Caco-2 (cell line): Measurements from ENCODE around the gene LRP1-AS. TPM values are rescaled to one million over a fixed set of nuclear protein-coding genes. Genes with fewer than 3 reads are reported as not detected.

Experiments
- BruUV-seq: library from RNA; stranded (reverse); fragments of 400-500 nt; replicated peaks from 2 replicates; lab custom pipeline; 2021; lab: Mats Ljungman, UMichigan
- CTCF ChIA-PET: fragments of 300-600 bp; sonication (Branson Sonifier 250); formaldehyde crosslinking; loops from one replicate; lab custom pipeline; 2022; ENCODE audit warnings: antibody characterized with exemption; lab: Charles Lee
- POLR2A ChIA-PET: fragments of 300-600 bp; sonication (Branson Sonifier 250); formaldehyde crosslinking; loops from one replicate; lab custom pipeline; 2022; ENCODE audit warnings: antibody characterized with exemption; lab: Charles Lee
- DNase-seq, 2 experiments: peaks; one replicate each; pipeline versions ENCODE4 v3.0.0 to v3.0.0-alpha.2; 2020 to 2022
- H3K27me3 ChIP-seq: replicated peaks from 2 replicates; pipeline ENCODE4 v1.6.0; 2011; ENCODE audit warnings: low read length; ENCODE audit not compliant: control insufficient read depth, insufficient read depth
- H3K36me3 ChIP-seq: 2 replicates; pipeline ENCODE4 v1.5.1; 2011; ENCODE audit warnings: low read length; ENCODE audit not compliant: control insufficient read depth, insufficient read depth
- H3K4me1 ChIP-seq: fragments of 250-450 bp; sonication (Bioruptor Pico); 2 replicates; pipeline ENCODE4 v1.5.1; 2020; ENCODE audit warnings: mild to moderate bottlenecking
- H3K4me3 ChIP-seq: 2 replicates; pipeline ENCODE4 v1.5.1; 2011; ENCODE audit warnings: low read depth, mild to moderate bottlenecking, control low read depth, low read length
- H3K9me3 ChIP-seq: fragments of 250-450 bp; sonication (Bioruptor Pico); 2 replicates; pipeline ENCODE4 v1.5.1; 2020; ENCODE audit warnings: mild to moderate bottlenecking, moderate library complexity
- H3K27ac Mint-ChIP-seq: one replicate; pipeline ENCODE4 v1.8.0; 2022; ENCODE audit warnings: mixed read lengths; ENCODE audit not compliant: unreplicated experiment
- H3K27me3 Mint-ChIP-seq: one replicate; pipeline ENCODE4 v1.8.0; 2022; ENCODE audit warnings: mixed read lengths; ENCODE audit not compliant: insufficient read depth, unreplicated experiment
- H3K36me3 Mint-ChIP-seq: one replicate; pipeline ENCODE4 v1.8.0; 2022; ENCODE audit warnings: mild to moderate bottlenecking, mixed read lengths; ENCODE audit not compliant: insufficient read depth, unreplicated experiment
- H3K4me1 Mint-ChIP-seq: one replicate; pipeline ENCODE4 v1.8.0; 2022; ENCODE audit warnings: low read depth, mixed read lengths; ENCODE audit not compliant: unreplicated experiment
- H3K4me3 Mint-ChIP-seq: one replicate; pipeline ENCODE4 v1.8.0; 2022; ENCODE audit warnings: mild to moderate bottlenecking, moderate library complexity, mixed read lengths; ENCODE audit not compliant: unreplicated experiment
- H3K9me3 Mint-ChIP-seq: one replicate; pipeline ENCODE4 v1.8.0; 2022; ENCODE audit warnings: mixed read lengths; ENCODE audit not compliant: unreplicated experiment
- CTCF ChIP-seq, 2 experiments: fragments of 200-600 bp in 1 of 2; IDR thresholded peaks; 1 replicate in 1 of 2; 2 replicates in 1 of 2; pipeline versions ENCODE4 v1.5.1 to v1.8.0; 2011 to 2022; ENCODE audit warnings: antibody characterized with exemption in 1 of 2, control low read depth in 1 of 2, inconsistent platforms in 1 of 2, low read depth in 1 of 2, low read length in 1 of 2, mild to moderate bottlenecking in 1 of 2, moderate library complexity in 1 of 2; ENCODE audit not compliant: insufficient read depth in 1 of 2, severe bottlenecking in 1 of 2, unreplicated experiment in 1 of 2
- intact Hi-C: fragments of 100-400 bp; cut with micrococcal nuclease; formaldehyde crosslinking; loops from one replicate; pipeline ENCODE4 v1.10.0; 2022; ENCODE audit not compliant: unreplicated experiment
- microRNA-seq: library from miRNA; unstranded; fragments of <30 nt; microRNA quantifications from one replicate; pipeline ENCODE4 v1.2.0, GENCODE V29; 2022
- total RNA-seq: library from RNA; stranded (reverse); gene quantifications from 2 replicates; pipeline ENCODE4 v1.2.3, GENCODE V29; 2022

The LRP1-AS gene
- total RNA-seq, 1 experiment from 2014 or later, result not detected

GRCh38 chr12:57095440-57095839, 52.0 kb downstream of the LRP1-AS start:
- intact Hi-C loops, result no loop called here
- no peak for TF ChIP-seq CTCF (IDR thresholded peaks at IDR 0.05; ENCODE audit: insufficient read depth in 1 of 2, low read depth in 1 of 2, low read length in 1 of 2, severe bottlenecking in 1 of 2, unreplicated experiment in 1 of 2)
- BruUV-seq, result no TSS peak
- Histone ChIP-seq H3K27me3 (no peaks in the 10 kb centered on the region), H3K36me3 (peaks cover 9% of the 10 kb centered on the region), H3K4me1 (peaks cover 6% of the 10 kb centered on the region; the same call in 1 of the 2 replicates), H3K4me3 (no peak overlapping the region), H3K9me3 (no peaks in the 10 kb centered on the region)
- no peaks in the 10 kb centered on the region for H3K27me3 Mint-ChIP-seq
- CTCF ChIA-PET, result interaction anchor here (3.9 kb wide), 1 partner anchor 17 kb away, joined by 19 read pairs; the partner anchor contains the start of gene STAT6
- H3K9me3 Mint-ChIP-seq, result no peaks in the 10 kb centered on the region
- H3K36me3 Mint-ChIP-seq, result peaks cover 47% of the 10 kb centered on the region
- H3K27ac Mint-ChIP-seq, result no peak overlapping the region
- POLR2A ChIA-PET, result no interaction called here
- peaks cover 13% of the 10 kb centered on the region for H3K4me1 Mint-ChIP-seq
- no peak overlapping the region for H3K4me3 Mint-ChIP-seq
- DNase-seq, result no peak

Small RNA genes lying within 50 kb of the gene (microRNA-seq; reads per million reads assigned to microRNA genes)
- 7.6 reads per million, percentile 44 among the genes with 10 or more reads in this experiment for gene MIR1228

Other genes with a start within 250 kb of the LRP1-AS start
- not detected in 2 replicates for gene SDR9C7, start 213.2 kb downstream of the LRP1-AS start, total RNA-seq
- gene RDH16, start 190.0 kb downstream of the LRP1-AS start, total RNA-seq, result 0.39 and 0.53 TPM in 2 replicates
- 12.2 and 12.8 TPM in 2 replicates for gene ZBTB39, start 141.1 kb downstream of the LRP1-AS start, total RNA-seq
- 1.6 and 3.1 TPM in 2 replicates for gene TAC3, start 131.1 kb downstream of the LRP1-AS start, total RNA-seq
- gene MYO1A, start 97.5 kb downstream of the LRP1-AS start, total RNA-seq, result 9.3 and 11.9 TPM in 2 replicates
- gene NEMP1, start 68.8 kb downstream of the LRP1-AS start, total RNA-seq, result 38.3 and 40.1 TPM in 2 replicates
- gene NAB2, start 58.5 kb downstream of the LRP1-AS start, total RNA-seq, result 15.7 and 16.4 TPM in 2 replicates
- gene STAT6, start 36.3 kb downstream of the LRP1-AS start, total RNA-seq, result 44.2 and 49.5 TPM in 2 replicates
- gene LRP1, start 19.1 kb downstream of the LRP1-AS start, total RNA-seq, result 106 and 111 TPM in 2 replicates
- 10.0 and 10.6 TPM in 2 replicates for gene NXPH4, start 69.2 kb upstream of the LRP1-AS start, total RNA-seq
- gene SHMT2, start 82.1 kb upstream of the LRP1-AS start, total RNA-seq, result 387 and 466 TPM in 2 replicates
- gene STAC3, start 103.6 kb upstream of the LRP1-AS start, total RNA-seq, result 0.70 and 1.3 TPM in 2 replicates